Measurements from ENCODE around the gene LMTK3. TPM values are rescaled to one million over a fixed set of nuclear protein-coding genes. Genes with fewer than 3 reads are reported as not detected.

The LMTK3 gene
- total and polyA plus RNA-seq, 9 of the 15 experiments (the other 6 are each of a cell fraction or from before 2014, with no cell fraction given): 0.35 to 12.3 (median 2.0) TPM; not detected in 2

- no peak for TF ChIP-seq BMI1 (IDR thresholded peaks at IDR 0.05; ENCODE audit: low read length)
- peak; percentile 17; the same call in 1 of the 2 replicates for TF ChIP-seq NCOA1 (IDR thresholded peaks at IDR 0.05; ENCODE audit: low read depth)
- TF ChIP-seq WHSC1 (IDR thresholded peaks at IDR 0.05; ENCODE audit: low read length): no peak
- no peak for TF ChIP-seq CAMTA2 (CRISPR knock-in tag; conservative IDR thresholded peaks at IDR 0.05)
- TF ChIP-seq HNRNPK (IDR thresholded peaks at IDR 0.05; ENCODE audit: low read depth, low read length, poor library complexity, severe bottlenecking): no peak
- TF ChIP-seq CGGBP1 (CRISPR knock-in tag; IDR thresholded peaks at IDR 0.05): no peak
- no peak; the same call in 1 of the 2 replicates for TF ChIP-seq GABPB1 (CRISPR knock-in tag; IDR thresholded peaks at IDR 0.05)
- TF ChIP-seq IFI16 (CRISPR knock-in tag; IDR thresholded peaks at IDR 0.05): no peak
- TF ChIP-seq PML (IDR thresholded peaks at IDR 0.05; ENCODE audit: low read length): no peak
- TF ChIP-seq ZNF551 (CRISPR knock-in tag; IDR thresholded peaks at IDR 0.05): no peak
- no peak for TF ChIP-seq ZNF143 (CRISPR knock-in tag; IDR thresholded peaks at IDR 0.05)
- no peak for TF ChIP-seq IRF1 (CRISPR knock-in tag; IDR thresholded peaks at IDR 0.05; ENCODE audit: borderline replicate concordance)
- TF ChIP-seq PTTG1 (tag; IDR thresholded peaks at IDR 0.05; ENCODE audit: low read depth): no peak
- no peak for TF ChIP-seq ATF6 (CRISPR knock-in tag; IDR thresholded peaks at IDR 0.05)
- TF ChIP-seq TSC22D4 (tag; IDR thresholded peaks at IDR 0.05): no peak
- no peak for TF ChIP-seq EP300 (IDR thresholded peaks at IDR 0.05; ENCODE audit: low read length)
- TF ChIP-seq ZBTB11 (CRISPR knock-in tag; IDR thresholded peaks at IDR 0.05): no peak
- no peak for TF ChIP-seq RBM15 (IDR thresholded peaks at IDR 0.05; ENCODE audit: insufficient read depth, low read length)
- no peak for TF ChIP-seq TEAD2 (tag; IDR thresholded peaks at IDR 0.05)
- peak; percentile 60; the same call in 1 of the 2 replicates for TF ChIP-seq KLF16 (IDR thresholded peaks at IDR 0.05)
- no peak for TF ChIP-seq HMGN3 (IDR thresholded peaks at IDR 0.05; ENCODE audit: borderline replicate concordance, extremely low read depth, insufficient read length, low read depth, low read length)
These were observed 21.9 kb downstream of the LMTK3 start (continued) for GRCh38 chr19:48489608-48490216.
